HFF-Myc (cell line): Measurements from ENCODE around the gene MRE11.

Source experiments
- DNase-seq: peaks from one replicate; pipeline ENCODE4 v3.0.0-alpha.2; 2011; ENCODE audit warnings: low read depth; ENCODE audit errors: extremely low read depth
- H3K4me3 ChIP-seq: replicated peaks from 2 replicates; pipeline ENCODE4 v1.5.1; 2011; ENCODE audit warnings: low read depth, mild to moderate bottlenecking, control low read depth, low read length
- TF ChIP-seq, protein P1 (sequence below): IDR thresholded peaks from 2 replicates; pipeline ENCODE4 v1.5.1; 2012; ENCODE audit warnings: mild to moderate bottlenecking, low read depth, low read length, control low read depth; ENCODE audit errors: missing control alignments

MRE11 gene

DNA sequence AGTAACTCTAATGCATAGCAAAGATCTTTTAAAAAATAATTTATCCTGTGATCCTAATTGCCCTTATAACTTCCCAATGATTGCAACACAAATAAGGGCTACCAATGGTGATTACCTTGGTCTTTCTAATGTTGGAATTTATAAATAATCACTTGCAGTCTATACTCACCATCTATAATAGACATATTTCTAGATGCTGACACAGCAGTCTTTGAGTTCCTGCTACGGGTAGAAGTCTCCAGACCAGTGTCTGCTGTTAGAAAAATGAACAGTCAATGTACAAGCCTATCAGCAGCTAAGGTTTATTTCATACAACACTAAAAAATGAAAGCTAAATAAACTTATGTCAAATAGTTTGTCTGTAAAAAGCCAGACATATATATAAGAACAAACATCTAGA is 48.0 kb downstream of the MRE11 start:
- no peak overlapping the region for H3K4me3 ChIP-seq
- DNase-seq = no peak
- TF ChIP-seq, protein P1, sequence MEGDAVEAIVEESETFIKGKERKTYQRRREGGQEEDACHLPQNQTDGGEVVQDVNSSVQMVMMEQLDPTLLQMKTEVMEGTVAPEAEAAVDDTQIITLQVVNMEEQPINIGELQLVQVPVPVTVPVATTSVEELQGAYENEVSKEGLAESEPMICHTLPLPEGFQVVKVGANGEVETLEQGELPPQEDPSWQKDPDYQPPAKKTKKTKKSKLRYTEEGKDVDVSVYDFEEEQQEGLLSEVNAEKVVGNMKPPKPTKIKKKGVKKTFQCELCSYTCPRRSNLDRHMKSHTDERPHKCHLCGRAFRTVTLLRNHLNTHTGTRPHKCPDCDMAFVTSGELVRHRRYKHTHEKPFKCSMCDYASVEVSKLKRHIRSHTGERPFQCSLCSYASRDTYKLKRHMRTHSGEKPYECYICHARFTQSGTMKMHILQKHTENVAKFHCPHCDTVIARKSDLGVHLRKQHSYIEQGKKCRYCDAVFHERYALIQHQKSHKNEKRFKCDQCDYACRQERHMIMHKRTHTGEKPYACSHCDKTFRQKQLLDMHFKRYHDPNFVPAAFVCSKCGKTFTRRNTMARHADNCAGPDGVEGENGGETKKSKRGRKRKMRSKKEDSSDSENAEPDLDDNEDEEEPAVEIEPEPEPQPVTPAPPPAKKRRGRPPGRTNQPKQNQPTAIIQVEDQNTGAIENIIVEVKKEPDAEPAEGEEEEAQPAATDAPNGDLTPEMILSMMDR = no peak

DNA sequence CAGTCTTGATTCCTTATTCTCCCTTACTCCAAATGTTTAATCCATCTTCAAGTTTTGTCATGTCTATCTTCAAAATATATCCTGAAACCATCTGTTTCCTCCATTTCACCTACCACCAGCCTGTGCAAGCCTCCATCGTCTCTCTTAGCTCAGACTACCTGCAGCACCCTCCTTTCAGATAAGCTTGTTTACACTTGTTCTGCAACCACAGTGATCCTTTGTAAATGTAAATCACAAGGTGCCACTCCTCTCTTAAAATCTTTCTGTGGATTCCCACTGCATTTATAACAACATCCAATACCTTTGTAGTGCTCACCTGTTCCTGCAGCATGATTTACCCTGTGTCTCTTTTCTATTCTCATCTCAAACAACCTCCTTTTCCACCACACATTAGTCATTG is 60.6 kb downstream of the MRE11 start:
- no peak for DNase-seq
- TF ChIP-seq, protein P1 = no peak
- H3K4me3 ChIP-seq = no peak overlapping the region

DNA sequence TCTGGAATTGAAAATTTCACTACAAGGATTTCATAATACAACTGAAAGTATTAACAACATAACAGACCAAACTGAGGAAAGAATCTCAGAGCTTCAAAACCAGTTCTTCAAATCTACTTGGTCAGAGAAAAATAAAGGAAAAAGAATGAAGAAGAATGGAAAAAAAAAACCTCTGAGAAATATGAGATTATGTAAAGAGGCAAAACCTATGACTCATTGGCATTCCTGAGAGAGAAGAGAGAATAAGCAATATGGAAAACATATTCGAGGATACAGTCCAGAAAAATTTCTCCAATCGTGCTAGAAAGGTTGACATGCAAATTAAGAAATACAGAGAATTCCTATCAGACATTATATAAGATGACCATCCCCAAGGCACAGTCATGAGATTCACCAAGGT is 69.0 kb downstream of the MRE11 start:
- DNase-seq = no peak
- TF ChIP-seq, protein P1 = no peak
- H3K4me3 ChIP-seq = no peak overlapping the region

DNA sequence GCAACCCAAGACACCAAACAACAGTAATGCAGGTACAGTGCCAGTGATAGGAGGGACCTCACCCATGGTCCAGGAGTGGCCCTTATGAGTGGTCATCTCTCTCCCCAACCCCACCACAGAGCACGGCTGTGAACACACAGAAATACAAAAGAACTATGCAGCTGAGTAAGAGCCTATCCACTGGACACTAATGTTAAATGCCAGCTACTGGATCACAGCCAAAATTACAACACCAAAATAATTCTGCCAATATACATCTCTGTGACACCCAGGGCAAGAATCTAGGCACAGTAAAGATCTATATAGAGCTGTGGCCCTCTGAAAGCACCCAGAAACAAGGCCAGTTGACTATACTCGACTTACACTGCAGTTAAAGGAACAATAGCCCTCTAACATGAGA is 69.6 kb downstream of the MRE11 start:
- TF ChIP-seq, protein P1 = no peak
- no peak overlapping the region for H3K4me3 ChIP-seq
- DNase-seq = no peak

DNA sequence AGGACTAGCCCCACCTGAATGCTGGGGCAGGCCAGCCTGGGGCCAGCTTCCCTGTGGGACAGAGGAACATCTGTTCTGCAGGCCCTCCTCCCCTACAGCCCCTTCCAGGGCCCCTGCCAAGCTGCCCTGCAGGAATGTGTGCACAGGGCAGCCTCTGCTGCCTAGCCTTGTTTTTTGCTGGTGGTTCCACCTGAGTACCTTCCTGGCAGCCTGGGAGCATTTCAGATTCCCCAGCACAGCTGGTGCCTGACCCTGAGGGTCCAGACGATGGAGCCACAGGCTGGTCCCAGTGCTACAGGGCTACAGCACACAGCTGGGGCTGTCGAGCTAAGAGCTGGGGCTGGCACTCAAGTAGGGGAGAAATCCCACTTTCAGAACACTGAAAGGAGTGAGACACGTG is 70.1 kb downstream of the MRE11 start:
- TF ChIP-seq, protein P1 = no peak
- no peak overlapping the region for H3K4me3 ChIP-seq
- DNase-seq = no peak

DNA sequence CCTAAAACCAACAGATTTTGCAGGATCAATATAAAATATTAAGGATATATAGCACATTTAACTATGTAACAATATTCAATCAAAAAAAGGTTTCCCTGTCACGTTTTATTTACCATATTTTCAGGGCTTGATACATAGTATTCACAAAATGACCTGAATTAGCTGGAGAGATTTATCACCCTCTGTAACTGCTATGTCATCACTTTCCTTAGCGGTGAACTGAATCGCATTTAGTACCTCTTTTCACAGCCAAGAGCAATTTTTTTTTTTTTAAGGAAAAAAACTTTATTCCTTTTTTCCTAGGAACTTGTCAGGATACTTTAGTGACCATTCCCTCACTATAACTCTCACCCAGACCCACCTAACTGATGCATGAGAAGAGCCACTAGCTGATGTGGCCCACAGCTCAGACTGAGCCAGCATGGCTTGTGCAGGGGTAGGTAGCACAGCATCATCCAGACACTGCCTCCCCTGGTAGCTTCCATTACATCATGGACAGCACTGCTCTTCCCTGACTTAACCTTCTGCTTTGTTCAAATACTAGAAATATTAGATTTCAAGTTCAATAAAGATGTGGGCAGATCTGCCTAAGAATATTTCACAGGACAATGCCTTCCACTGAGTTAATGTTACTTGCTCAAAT is 75.4 kb downstream of the MRE11 start:
- TF ChIP-seq, protein P1 = no peak
- no peak for DNase-seq
- H3K4me3 ChIP-seq = no peak overlapping the region

DNA sequence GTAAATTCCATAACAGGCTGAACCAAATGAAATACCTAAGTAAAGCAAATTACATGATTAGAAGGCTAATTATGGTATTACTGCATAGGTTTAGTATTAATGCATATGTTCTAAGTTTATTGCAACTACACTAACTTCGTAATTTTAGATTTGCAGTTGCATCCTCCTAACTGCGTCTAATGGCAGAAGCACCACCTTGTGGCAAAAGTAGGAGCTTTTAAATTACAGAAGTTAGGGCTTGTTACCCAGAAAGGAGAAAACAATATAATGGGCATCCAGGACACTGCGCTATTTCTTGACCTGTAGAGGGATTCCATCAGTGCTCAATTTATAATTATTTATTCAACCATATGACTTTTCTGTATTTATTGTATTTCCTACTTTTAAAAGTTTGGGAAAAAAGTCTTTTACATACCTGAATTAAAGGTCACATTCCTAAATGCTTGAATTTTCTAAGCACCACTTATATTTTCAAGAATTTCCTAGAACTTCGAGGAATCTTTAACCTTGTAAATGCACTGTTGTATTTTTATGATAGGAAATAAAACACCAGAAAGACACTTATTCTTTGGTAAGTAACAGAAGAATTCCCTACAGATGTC is 76.2 kb downstream of the MRE11 start:
- TF ChIP-seq, protein P1 = peak; percentile 49
- DNase-seq = peak; percentile 15
- H3K4me3 ChIP-seq = no peak overlapping the region
